GM12878 (cell line): ENCODE results near the gene RAB3IL1.

Experiments used
- EP300 ChIP-seq, 2 experiments: fragments of 150-350 bp in 1 of 2; IDR thresholded peaks; 2 replicates each; pipeline ENCODE4 v1.6.1; 2011 to 2012; ENCODE audit warnings: low read depth in 2 of 2, low read length in 2 of 2, borderline replicate concordance in 1 of 2, improper control_type of control experiment in 1 of 2, inconsistent platforms in 1 of 2; ENCODE audit not compliant: control insufficient read depth in 1 of 2
- KDM1A ChIP-seq: fragments of 200-600 bp; sonication (generic); IDR thresholded peaks from 2 replicates; pipeline ENCODE4 v1.6.1; 2016; ENCODE audit warnings: borderline replicate concordance
- POLR2A ChIP-seq: IDR thresholded peaks from 2 replicates; pipeline ENCODE4 v1.6.1; 2011; ENCODE audit warnings: low read depth, mild to moderate bottlenecking, low read length
- POLR2AphosphoS2 ChIP-seq: IDR thresholded peaks from 2 replicates; pipeline ENCODE4 v1.6.1; 2011; ENCODE audit warnings: low read depth, mild to moderate bottlenecking, low read length, improper control_type of control experiment, moderate library complexity
- SRF ChIP-seq, 2 experiments: IDR thresholded peaks; 2 replicates each; pipeline ENCODE4 v1.6.1; 2011; ENCODE audit warnings: low read depth in 2 of 2, low read length in 2 of 2, mild to moderate bottlenecking in 1 of 2, moderate library complexity in 1 of 2
- ZNF384 ChIP-seq: IDR thresholded peaks from 2 replicates; pipeline ENCODE4 v1.6.1; 2012; ENCODE audit warnings: low read depth, mild to moderate bottlenecking, low read length, improper control_type of control experiment, borderline replicate concordance

DNA sequence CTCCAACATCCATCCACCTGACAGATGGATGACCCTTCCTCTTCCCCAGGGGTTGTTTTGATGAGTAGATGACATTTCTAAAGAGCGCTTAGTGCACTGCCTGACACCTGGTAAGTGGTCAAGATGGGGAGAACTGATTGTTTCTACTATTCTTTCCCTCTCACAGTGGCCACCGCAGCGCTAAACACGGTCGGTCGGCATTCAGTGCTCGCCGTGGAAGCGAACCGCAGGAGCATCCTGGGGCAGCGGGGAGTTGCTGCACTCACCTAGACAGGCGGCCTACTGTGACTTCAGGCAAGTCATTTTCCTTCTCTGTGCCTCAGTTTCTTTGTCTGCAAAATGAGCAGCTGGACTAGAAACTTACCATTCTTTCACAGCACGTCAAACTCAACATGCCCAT is 27.8 kb upstream of the RAB3IL1 start:
- no peak for TF ChIP-seq ZNF384
- no peak for TF ChIP-seq POLR2A
- no peak for TF ChIP-seq KDM1A
- TF ChIP-seq POLR2AphosphoS2 = no peak
- no peak for TF ChIP-seq SRF (IDR thresholded peaks at IDR 0.05; ENCODE audit: low read depth in 2 of 2, low read length in 2 of 2)
- no peak for TF ChIP-seq EP300 (IDR thresholded peaks at IDR 0.05; ENCODE audit: borderline replicate concordance in 1 of 2, control insufficient read depth in 1 of 2, low read depth in 2 of 2, low read length in 2 of 2)
